ENCODE results near the gene PCYT2. TPM values are rescaled to one million over a fixed set of nuclear protein-coding genes. Genes with fewer than 3 reads are reported as not detected.

PCYT2 gene
- total RNA-seq, 4 donors from 2014 or later = 37.2 to 424 (median 77.1) TPM

- in situ Hi-C loops (cut with MboI; ENCODE audit: low pct_ligation_motif_present in 1 of 4, low pct_unique_long_range_greater_than_20kb in 1 of 4, low sequenced_read_pairs in 3 of 4) (no loop called here), intact Hi-C loops (cut with DNase I; ENCODE audit: low total_unique reads) (no loop called here)
- TF ChIP-seq POLR2A (IDR thresholded peaks at IDR 0.05) (no peak), EP300 (IDR thresholded peaks at IDR 0.05; ENCODE audit: low read depth) (no peak), POLR2AphosphoS5 (IDR thresholded peaks at IDR 0.05) (no peak), CTCF (IDR thresholded peaks at IDR 0.05) (no peak)
- Histone ChIP-seq H3K27me3 (peaks cover 21% of the 10 kb centered on the region), H3K4me3 (no peak overlapping the region), H3K4me1 (peaks cover 10 to 17% (median 13%) of the 10 kb centered on the region in 4 donors), H3K27ac (no peak overlapping the region), H3K9me3 (no peaks in the 10 kb centered on the region), H3K36me3 (peaks cover 0 to 5% (median 0%) of the 10 kb centered on the region in 4 donors)
- whole genome bisulfite sequencing, 2 donors (ENCODE audit: low coverage in 1 of 2) = 96% methylated on average over 22 of the region's 24 CpGs; no CpG with 5 or more reads in 1 of the 2 donors
- DNase-seq = no peak
Observed at GRCh38 chr17:81903896-81904599, 7.2 kb downstream of the PCYT2 start.

DNA sequence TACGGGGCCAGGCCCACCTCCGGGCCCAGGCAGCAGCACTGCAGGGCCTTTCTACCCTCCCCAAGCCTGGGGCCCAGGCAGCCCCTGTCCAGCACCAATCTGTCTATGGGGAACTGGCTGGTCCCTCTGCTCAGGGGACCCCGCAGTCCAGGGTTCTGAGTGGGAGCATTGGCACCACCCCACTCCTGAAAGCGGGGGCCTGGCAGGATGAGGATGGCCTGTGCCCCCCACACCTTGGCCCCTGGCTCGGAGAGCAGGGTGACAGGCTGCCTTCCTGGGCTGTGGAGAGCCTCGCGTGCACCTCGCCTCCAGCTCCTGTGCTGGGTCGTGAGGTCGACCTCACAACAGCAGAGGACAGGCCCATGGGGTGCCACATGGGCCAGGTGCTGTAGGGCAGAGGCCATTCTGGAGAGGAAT, 7.8 kb downstream of the PCYT2 start:
- no peaks in the 10 kb centered on the region for H3K9me3 ChIP-seq
- peaks cover 10 to 17% (median 13%) of the 10 kb centered on the region in 4 donors for H3K4me1 ChIP-seq
- H3K36me3 ChIP-seq = peaks cover 0 to 5% (median 0%) of the 10 kb centered on the region in 4 donors
- intact Hi-C loops (cut with DNase I; ENCODE audit: low total_unique reads) = no loop called here
- 94% methylated on average over 10 of the region's 10 CpGs; no CpG with 5 or more reads in 1 of the 2 donors for WGBS, 2 donors (ENCODE audit: low coverage in 1 of 2)
- no peak overlapping the region for H3K4me3 ChIP-seq
- DNase-seq = no peak
- peaks cover 21% of the 10 kb centered on the region for H3K27me3 ChIP-seq
- no peak overlapping the region for H3K27ac ChIP-seq
- no peak for TF ChIP-seq EP300 (IDR thresholded peaks at IDR 0.05; ENCODE audit: low read depth)
- no peak for TF ChIP-seq CTCF (IDR thresholded peaks at IDR 0.05)
- TF ChIP-seq POLR2AphosphoS5 (IDR thresholded peaks at IDR 0.05) = no peak
- TF ChIP-seq POLR2A (IDR thresholded peaks at IDR 0.05) = no peak
- in situ Hi-C loops (cut with MboI; ENCODE audit: low pct_ligation_motif_present in 1 of 4, low pct_unique_long_range_greater_than_20kb in 1 of 4, low sequenced_read_pairs in 3 of 4) = no loop called here

DNA sequence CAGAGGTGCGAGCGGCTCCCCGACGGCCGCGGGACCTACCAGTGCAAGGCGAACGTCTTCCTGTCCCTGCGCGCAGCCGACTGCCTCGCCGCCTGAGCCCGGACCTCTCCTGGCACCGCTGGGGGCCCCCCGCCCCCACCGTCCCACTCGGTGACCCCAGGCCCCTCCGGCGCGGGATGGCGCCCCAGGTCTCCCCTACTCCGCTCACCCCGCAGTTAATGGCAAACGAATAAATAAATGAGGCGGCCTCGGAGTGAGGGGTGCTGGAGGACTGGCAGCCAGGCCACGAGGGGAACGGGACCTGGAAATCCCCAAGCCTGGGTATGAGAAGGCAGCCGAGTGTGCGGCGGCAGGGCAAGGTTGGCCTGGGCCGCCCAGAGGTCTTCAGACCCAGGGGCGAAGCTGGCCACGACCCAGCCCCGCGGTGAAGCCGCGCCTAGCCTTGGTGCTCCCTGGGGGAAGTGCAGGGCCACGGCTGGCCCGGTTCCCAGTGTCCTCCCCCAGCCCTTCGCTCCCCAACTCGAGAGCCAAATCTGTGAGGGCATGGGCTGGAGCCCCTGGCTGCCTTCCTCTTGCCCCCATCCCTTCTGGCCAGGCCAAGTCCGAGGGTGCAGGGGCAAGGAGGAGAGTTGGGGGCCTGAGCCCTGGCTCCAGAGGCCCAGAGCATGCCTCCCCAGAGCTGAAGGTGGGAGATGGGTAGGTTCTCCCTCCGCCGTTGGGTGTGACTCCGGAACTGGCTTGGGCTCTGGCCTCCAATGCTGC, 8.4 kb downstream of the PCYT2 start:
- H3K9me3 ChIP-seq = no peaks in the 10 kb centered on the region
- no peak overlapping the region for H3K27ac ChIP-seq
- peak overlapping the region in 3 of 4 donors; percentile 16 to 41 (median 32) for H3K4me3 ChIP-seq
- in situ Hi-C loops (cut with MboI; ENCODE audit: low pct_ligation_motif_present in 1 of 4, low pct_unique_long_range_greater_than_20kb in 1 of 4, low sequenced_read_pairs in 3 of 4) (no loop called here), intact Hi-C loops (cut with DNase I; ENCODE audit: low total_unique reads) (no loop called here)
- WGBS, 2 donors (ENCODE audit: low coverage in 1 of 2) = 32% methylated on average over 35 of the region's 47 CpGs; no CpG with 5 or more reads in 1 of the 2 donors
- H3K27me3 ChIP-seq = peaks cover 21% of the 10 kb centered on the region
- no peak for DNase-seq
- peaks cover 0 to 9% (median 0%) of the 10 kb centered on the region in 4 donors for H3K36me3 ChIP-seq
- H3K4me1 ChIP-seq = peaks cover 10 to 17% (median 13%) of the 10 kb centered on the region in 4 donors
- TF ChIP-seq EP300 (IDR thresholded peaks at IDR 0.05; ENCODE audit: low read depth) = no peak
- no peak for TF ChIP-seq POLR2A (IDR thresholded peaks at IDR 0.05)
- TF ChIP-seq POLR2AphosphoS5 (IDR thresholded peaks at IDR 0.05) = no peak
- TF ChIP-seq CTCF (IDR thresholded peaks at IDR 0.05) = no peak

GRCh38 chr17:81902023-81902652, 9.1 kb downstream of the PCYT2 start, which contains the start of gene NPB:
Gene NPB, plus strand, starts transcription at chr17:81902238. Its CDS starts 40 bp downstream, at chr17:81902278.
- peaks cover 21% of the 10 kb centered on the region for H3K27me3 ChIP-seq
- TF ChIP-seq CTCF (IDR thresholded peaks at IDR 0.05) = no peak
- peak in 1 of 3 donors; percentile 29 for TF ChIP-seq POLR2AphosphoS5 (IDR thresholded peaks at IDR 0.05)
- peak; percentile 10 for TF ChIP-seq POLR2A (IDR thresholded peaks at IDR 0.05)
- H3K4me1 ChIP-seq = peaks cover 10 to 17% (median 13%) of the 10 kb centered on the region in 4 donors
- in situ Hi-C loops (cut with MboI; ENCODE audit: low pct_ligation_motif_present in 1 of 4, low pct_unique_long_range_greater_than_20kb in 1 of 4, low sequenced_read_pairs in 3 of 4) = no loop called here
- no CpG with 5 or more reads among the region's 79 CpGs for WGBS, 2 donors (ENCODE audit: low coverage in 1 of 2)
- H3K4me3 ChIP-seq = peak within 1 kb of the TSS in 3 of 4 donors; percentile 16 to 41 (median 32)
- H3K36me3 ChIP-seq = peaks cover 0 to 16% (median 0%) of the 10 kb centered on the region in 4 donors
- no peak within 1 kb of the TSS for H3K27ac ChIP-seq
- DNase-seq = no peak
- intact Hi-C loops (cut with DNase I; ENCODE audit: low total_unique reads) = no loop called here
- H3K9me3 ChIP-seq = no peaks in the 10 kb centered on the region
